Left lobe of liver (tissue), 2 donors: Measurements from ENCODE around the gene HPRT1. TPM values are rescaled to one million over a fixed set of nuclear protein-coding genes. Genes with fewer than 3 reads are reported as not detected.
"Not testable (repeated sequence)": the region's sequence is repeated elsewhere in the genome, so short reads cannot be mapped to it uniquely, and the experiment has no call there.

Source experiments
- ATAC-seq: fragments of 200-7000 bp; cut with Tn5 transposase; one replicate; pipeline ENCODE4 v1.9.1; 2020; ENCODE audit warnings: mild to moderate bottlenecking, moderate library complexity
- DNase-seq: peaks from one replicate; pipeline ENCODE4 v3.0.0-alpha.2; 2020; ENCODE audit warnings: low spot score
- total RNA-seq: library from RNA; stranded (reverse); gene quantifications from one replicate; pipeline ENCODE4 v1.2.1, GENCODE V29; 2021
- donor health status: DM: no; HTN: no; CAD: no; lungs with moderate emphysema.
- donor health status: DM: no; HTN: yes; CAD: no.

HPRT1 gene
- total RNA-seq, result 6.8 TPM

DNA sequence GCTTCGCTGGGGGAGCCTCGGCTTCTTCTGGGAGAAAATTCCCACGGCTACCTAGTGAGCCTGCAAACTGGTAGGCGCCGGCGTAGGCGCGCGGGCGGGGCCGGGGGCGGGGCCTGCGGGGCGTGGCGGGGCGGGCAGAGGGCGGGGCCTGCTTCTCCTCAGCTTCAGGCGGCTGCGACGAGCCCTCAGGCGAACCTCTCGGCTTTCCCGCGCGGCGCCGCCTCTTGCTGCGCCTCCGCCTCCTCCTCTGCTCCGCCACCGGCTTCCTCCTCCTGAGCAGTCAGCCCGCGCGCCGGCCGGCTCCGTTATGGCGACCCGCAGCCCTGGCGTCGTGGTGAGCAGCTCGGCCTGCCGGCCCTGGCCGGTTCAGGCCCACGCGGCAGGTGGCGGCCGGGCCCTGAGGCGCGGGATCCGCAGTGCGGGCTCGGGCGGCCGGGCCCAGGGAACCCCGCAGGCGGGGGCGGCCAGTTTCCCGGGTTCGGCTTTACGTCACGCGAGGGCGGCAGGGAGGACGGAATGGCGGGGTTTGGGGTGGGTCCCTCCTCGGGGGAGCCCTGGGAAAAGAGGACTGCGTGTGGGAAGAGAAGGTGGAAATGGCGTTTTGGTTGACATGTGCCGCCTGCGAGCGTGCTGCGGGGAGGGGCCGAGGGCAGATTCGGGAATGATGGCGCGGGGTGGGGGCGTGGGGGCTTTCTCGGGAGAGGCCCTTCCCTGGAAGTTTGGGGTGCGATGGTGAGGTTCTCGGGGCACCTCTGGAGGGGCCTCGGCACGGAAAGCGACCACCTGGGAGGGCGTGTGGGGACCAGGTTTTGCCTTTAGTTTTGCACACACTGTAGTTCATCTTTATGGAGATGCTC lies at the start of gene HPRT1:
Gene HPRT1 (plus strand): TSS at position 161 of the 857 bp plus-strand sequence. CDS start 147 bp downstream, at position 308.
- peak; percentile 99 for ATAC-seq
- DNase-seq, result peak; percentile 84

DNA sequence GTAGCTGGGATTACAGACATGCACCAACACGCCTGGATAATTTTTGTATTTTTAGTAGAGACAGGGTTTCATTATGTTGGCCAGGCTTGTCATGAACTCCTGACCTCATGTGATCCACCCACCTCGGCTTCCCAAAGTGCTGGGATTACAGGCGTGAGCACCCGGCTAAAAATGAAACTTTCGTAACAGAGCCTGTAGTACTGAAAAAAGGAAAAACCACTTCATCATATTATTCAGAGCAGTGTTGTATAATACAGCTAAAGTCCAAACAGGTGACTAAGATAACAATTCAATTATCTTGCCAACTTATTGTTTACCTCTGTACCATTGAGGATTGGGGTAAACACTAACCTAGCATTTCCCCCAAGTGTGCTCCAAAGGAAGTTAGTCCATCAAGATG lies 43.9 kb upstream of the HPRT1 start:
- ATAC-seq, result peak; percentile 78
- DNase-seq, result peak; percentile 40

DNA sequence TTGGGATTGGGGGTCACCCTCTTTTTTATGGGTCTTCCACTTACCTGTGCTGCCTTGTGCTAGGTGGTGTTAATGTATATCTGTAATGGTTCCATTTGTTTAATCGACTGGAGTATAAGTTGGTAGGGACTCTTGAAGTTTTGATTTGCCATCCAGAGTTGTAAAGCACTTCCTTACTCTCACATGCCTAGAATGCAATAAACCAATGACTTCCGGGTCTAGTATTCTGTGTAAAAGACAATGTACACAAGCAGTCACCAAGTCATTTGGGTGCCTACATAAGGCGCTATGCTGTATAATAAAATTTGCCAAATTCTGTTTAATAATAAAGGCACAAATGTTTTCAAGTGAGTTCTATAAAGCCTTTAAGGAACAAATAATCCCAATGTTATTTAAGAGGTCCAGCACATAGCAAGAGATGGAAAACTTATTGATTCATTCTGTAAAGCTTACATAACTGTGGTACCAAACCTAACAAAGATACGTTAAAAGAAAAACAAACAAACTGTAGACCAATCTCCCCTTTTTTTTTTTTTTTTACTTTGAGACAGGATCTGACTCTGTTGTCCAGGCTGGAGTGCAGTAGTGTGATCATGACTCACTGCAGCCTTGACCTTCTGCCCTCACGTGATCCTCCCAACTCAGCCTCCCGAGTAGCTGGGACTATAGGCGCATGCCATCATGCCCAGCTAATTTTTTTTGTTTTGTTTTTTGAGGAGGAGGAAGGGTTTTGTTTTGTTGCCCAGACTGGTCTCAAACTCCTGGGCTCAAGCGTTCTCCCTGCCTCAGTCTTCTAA lies 41.5 kb upstream of the HPRT1 start:
- ATAC-seq, result no peak
- DNase-seq, result no peak

- ATAC-seq (no peak), DNase-seq (no peak)
These were observed 40.2 kb upstream of the HPRT1 start for GRCh38 chrX:134419784-134420183.

- DNase-seq (no peak), ATAC-seq (peak; percentile 36)
These were observed 36.4 kb upstream of the HPRT1 start for GRCh38 chrX:134423606-134424005.

DNA sequence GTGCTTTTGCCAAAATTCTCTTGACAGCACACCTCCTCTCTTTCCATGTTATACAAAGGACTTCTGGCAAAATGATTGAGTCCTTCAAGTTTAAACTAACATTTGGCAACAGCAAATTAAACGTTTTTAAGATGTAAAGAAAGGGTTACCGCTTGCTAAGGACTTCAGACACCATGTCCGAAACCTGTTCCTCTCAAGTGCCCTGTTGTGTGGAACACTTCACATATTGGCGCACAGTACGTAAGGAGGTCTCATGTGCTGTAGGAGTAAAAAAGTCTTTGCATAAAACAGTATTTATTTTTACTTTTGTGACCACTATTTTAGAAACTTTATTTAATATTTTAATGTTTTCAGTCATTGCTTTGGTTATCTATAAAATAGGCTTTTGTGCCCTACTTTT lies 33.7 kb upstream of the HPRT1 start:
- DNase-seq (no peak), ATAC-seq (no peak)

DNA sequence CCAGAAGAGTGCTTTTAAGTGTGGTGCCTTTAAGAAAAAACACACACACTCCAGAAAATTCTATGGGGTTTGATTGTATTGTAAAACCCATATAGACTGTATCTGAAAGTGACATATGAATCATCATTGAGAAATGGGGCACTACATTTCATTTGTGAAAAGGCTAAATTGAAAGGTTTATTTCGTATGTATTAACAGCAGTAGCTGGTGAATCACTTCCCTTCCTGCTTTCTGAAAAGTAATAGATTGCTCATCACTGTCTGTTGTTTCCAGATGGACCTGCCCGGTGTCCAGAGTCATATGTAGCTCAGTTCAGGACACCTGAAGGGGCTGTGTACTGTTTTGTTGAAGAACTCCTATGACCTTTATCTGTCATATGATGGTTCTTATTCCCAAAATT lies 28.1 kb upstream of the HPRT1 start:
- ATAC-seq (no peak), DNase-seq (no peak)

DNA sequence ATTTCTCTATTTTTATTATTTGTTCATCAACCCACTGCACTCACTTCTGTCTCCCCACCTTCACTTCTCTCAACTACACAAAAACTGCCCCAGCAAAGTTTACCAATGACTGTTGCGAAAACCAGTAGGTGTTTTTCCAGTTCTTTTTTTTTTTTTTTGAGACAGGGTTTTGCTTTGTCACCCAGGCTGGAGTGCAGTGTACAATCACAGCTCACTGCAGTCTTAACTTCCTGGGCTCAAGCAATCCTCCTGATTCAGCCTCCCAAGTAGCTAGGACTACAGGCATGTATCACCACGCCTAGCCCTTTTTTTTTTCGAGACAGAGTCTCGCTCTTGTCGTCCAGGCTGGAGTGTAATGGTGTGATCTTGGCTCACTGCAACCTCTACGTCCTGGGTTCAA lies 24.1 kb upstream of the HPRT1 start:
- DNase-seq, result no peak
- no peak for ATAC-seq

DNA sequence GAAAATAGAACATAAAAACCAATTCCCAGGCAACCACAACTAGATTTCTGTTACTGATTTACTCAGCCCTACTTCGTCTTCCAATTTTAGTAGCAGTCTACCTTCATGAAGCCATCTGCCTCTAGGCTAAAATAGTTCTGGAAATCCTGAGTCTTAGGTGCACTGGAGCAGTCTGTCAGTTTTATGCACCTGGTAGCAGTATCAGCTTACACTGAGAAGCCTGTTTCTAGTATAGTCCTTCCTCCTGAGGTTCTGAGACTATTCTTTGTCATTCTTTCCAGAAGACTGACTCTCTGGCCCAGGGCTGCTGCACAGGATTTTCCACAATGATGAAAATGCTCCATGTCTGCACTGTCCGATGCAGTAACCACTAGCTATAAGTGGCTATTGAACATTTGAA lies 16.9 kb upstream of the HPRT1 start:
- ATAC-seq (no peak), DNase-seq (no peak)

- ATAC-seq (no peak), DNase-seq (no peak)
These were observed 16.5 kb upstream of the HPRT1 start for GRCh38 chrX:134443461-134443860.

- DNase-seq, result no peak
- ATAC-seq, result no peak
These were observed 15.3 kb upstream of the HPRT1 start for GRCh38 chrX:134444681-134445080.

DNA sequence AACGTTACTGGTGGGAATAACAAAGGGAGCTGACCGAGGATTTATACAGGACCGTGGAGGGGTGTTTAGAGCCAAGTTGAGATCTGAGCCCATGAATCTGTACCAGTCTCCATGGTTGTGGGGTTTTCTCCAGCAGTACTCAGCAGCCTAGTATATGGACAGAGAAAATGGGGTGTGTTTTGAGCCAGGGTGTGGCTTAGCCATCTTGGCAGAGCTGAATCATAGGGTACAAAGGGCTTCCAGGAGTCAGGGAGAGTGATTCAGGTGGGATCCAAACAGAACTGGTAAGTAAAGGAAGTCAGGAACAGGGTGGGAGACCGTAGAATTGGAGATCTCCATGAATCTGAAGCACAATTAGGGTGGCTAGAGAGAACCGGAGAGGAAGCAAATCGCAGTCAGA lies 7.4 kb upstream of the HPRT1 start:
- no peak for DNase-seq
- no peak for ATAC-seq

GRCh38 chrX:134453631-134454030 lies 6.3 kb upstream of the HPRT1 start:
- ATAC-seq (no peak), DNase-seq (no peak)

- no peak for DNase-seq
- ATAC-seq, result no peak
These were observed 5.5 kb upstream of the HPRT1 start for GRCh38 chrX:134454506-134454905.

- no peak for DNase-seq
- no peak for ATAC-seq
These were observed 2.3 kb upstream of the HPRT1 start for GRCh38 chrX:134457708-134458107.

GRCh38 chrX:134459683-134460004 lies 321 bp upstream of the HPRT1 start:
- DNase-seq, result no peak

GRCh38 chrX:134460862-134461220 lies 876 bp downstream of the HPRT1 start:
- DNase-seq (no peak), ATAC-seq (no peak)

More at GRCh38 chrX:134459683-134460004, 321 bp upstream of the HPRT1 start:
- peak; percentile 29 for ATAC-seq

- no peak for ATAC-seq
- DNase-seq, result no peak
These were observed 1.5 kb downstream of the HPRT1 start for GRCh38 chrX:134461437-134461836.

- ATAC-seq (peak; percentile 18), DNase-seq (no peak)
These were observed 3.0 kb downstream of the HPRT1 start for GRCh38 chrX:134462927-134463326.

- ATAC-seq, result not testable (repeated sequence)
These were observed 4.5 kb downstream of the HPRT1 start for GRCh38 chrX:134464453-134464852.

DNA sequence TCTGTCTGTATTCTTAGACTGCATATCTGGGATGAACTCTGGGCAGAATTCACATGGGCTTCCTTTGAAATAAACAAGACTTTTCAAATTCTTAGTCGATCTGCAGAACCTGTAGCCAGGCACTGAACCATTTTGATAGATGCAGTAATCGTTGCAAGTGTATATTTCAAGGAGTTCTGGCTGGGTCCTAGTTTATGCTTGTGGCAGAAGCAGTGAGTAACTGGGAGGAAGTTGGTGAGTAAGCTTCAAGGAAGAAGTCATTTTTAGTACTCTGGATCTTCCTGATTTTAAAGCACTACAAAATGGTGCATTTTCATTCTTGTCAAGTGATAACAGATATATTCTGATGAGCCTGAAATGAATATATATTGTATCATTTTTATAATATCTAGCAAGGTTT lies 9.5 kb downstream of the HPRT1 start:
- ATAC-seq, result no peak

More at GRCh38 chrX:134464453-134464852, 4.5 kb downstream of the HPRT1 start:
- not testable (repeated sequence) for DNase-seq

GRCh38 chrX:134470013-134470412 lies 10.0 kb downstream of the HPRT1 start:
- DNase-seq (no peak), ATAC-seq (peak; percentile 19)

More for the DNA sequence above, 9.5 kb downstream of the HPRT1 start:
- DNase-seq, result no peak
